DOHH2 (cell line): ENCODE results near the gene RAE1.

Experiments
- H3F3A ChIP-seq: fragments of 200-600 bp; sonication (generic), shearing (Covaris generic); 2 replicates; pipeline ENCODE4 v1.6.0; 2016; ENCODE audit warnings: antibody characterized with exemption, mild to moderate bottlenecking; ENCODE audit not compliant: control insufficient read depth, insufficient read depth
- H3K27ac ChIP-seq: fragments of 200-600 bp; sonication (generic); 2 replicates; pipeline ENCODE4 v1.5.1; 2014; ENCODE audit warnings: low read depth, mild to moderate bottlenecking, low read length, moderate library complexity
- H3K27me3 ChIP-seq: fragments of 200-600 bp; sonication (generic); 2 replicates; pipeline ENCODE4 v1.6.1; 2014; ENCODE audit warnings: mild to moderate bottlenecking, low read length, mixed read lengths; ENCODE audit not compliant: control insufficient read depth
- H3K36me3 ChIP-seq: fragments of 200-600 bp; sonication (generic); 2 replicates; pipeline ENCODE4 v1.6.1; 2014; ENCODE audit warnings: mild to moderate bottlenecking, low read length, moderate library complexity, mixed read lengths; ENCODE audit not compliant: control insufficient read depth
- H3K4me1 ChIP-seq: fragments of 200-600 bp; sonication (generic); 2 replicates; pipeline ENCODE4 v1.6.1; 2014; ENCODE audit warnings: mild to moderate bottlenecking, low read length, mixed read lengths; ENCODE audit not compliant: control insufficient read depth
- H3K4me2 ChIP-seq: fragments of 200-600 bp; sonication (generic); 2 replicates; pipeline ENCODE4 v1.6.0; 2014; ENCODE audit warnings: mild to moderate bottlenecking, low read length, moderate library complexity
- H3K4me3 ChIP-seq: fragments of 200-600 bp; sonication (generic); 2 replicates; pipeline ENCODE4 v1.5.1; 2014; ENCODE audit warnings: mild to moderate bottlenecking, low read length, mixed read lengths
- H3K79me2 ChIP-seq: fragments of 200-600 bp; sonication (generic); 2 replicates; pipeline ENCODE4 v1.6.1; 2014; ENCODE audit warnings: mild to moderate bottlenecking, low read length, mixed read lengths; ENCODE audit not compliant: control insufficient read depth
- H3K9me2 ChIP-seq: fragments of 200-600 bp; sonication (generic); replicated peaks from 2 replicates; pipeline ENCODE4 v1.6.1; 2014; ENCODE audit warnings: mild to moderate bottlenecking, low read length, mixed read lengths; ENCODE audit not compliant: control insufficient read depth
- H3K9me3 ChIP-seq: fragments of 200-600 bp; sonication (generic); 2 replicates; pipeline ENCODE4 v1.6.1; 2014; ENCODE audit warnings: antibody characterized with exemption, low read length, mixed read lengths; ENCODE audit not compliant: control insufficient read depth, insufficient read depth
- H4K20me1 ChIP-seq: fragments of 200-600 bp; sonication (generic); 2 replicates; pipeline ENCODE4 v1.6.0; 2014; ENCODE audit warnings: low read depth, mild to moderate bottlenecking, antibody characterized with exemption, low read length, moderate library complexity; ENCODE audit not compliant: control insufficient read depth, insufficient read depth
- CTCF ChIP-seq: fragments of 200-600 bp; sonication (generic); IDR thresholded peaks from one replicate; pipeline ENCODE4 v1.5.1; 2014; ENCODE audit warnings: antibody characterized with exemption, mild to moderate bottlenecking, low read depth, low read length; ENCODE audit not compliant: poor library complexity, severe bottlenecking
- EZH2phosphoT487 ChIP-seq: fragments of 200-600 bp; sonication (generic); IDR thresholded peaks from 2 replicates; pipeline ENCODE4 v1.6.1; 2017; ENCODE audit warnings: borderline replicate concordance, mild to moderate bottlenecking, antibody characterized with exemption, low read length, moderate library complexity, mixed read lengths

The RAE1 gene

GRCh38 chr20:57420571-57421252 is 69.7 kb downstream of the RAE1 start:
- H3K27me3 ChIP-seq, result 0 out of 2 replicates have a peak, but pooled peaks cover 3% of the 10 kb centered on the region
- no peaks in the 10 kb centered on the region for H3K9me3 ChIP-seq
- H3F3A ChIP-seq, result peaks cover 10% of the 10 kb centered on the region
- H3K4me2 ChIP-seq, result no peak overlapping the region
- H3K9me2 ChIP-seq, result no peaks in the 10 kb centered on the region
- no peak overlapping the region for H3K4me3 ChIP-seq
- H3K27ac ChIP-seq, result no peak overlapping the region
- no peak for TF ChIP-seq EZH2phosphoT487
- TF ChIP-seq CTCF, result no peak
- H3K4me1 ChIP-seq, result peaks cover 37% of the 10 kb centered on the region
- H3K36me3 ChIP-seq, result no peaks in the 10 kb centered on the region
- no peaks in the 10 kb centered on the region for H4K20me1 ChIP-seq
- no peaks in the 10 kb centered on the region for H3K79me2 ChIP-seq

- no peaks in the 10 kb centered on the region for H3K79me2 ChIP-seq
- H3K36me3 ChIP-seq, result no peaks in the 10 kb centered on the region
- H3K4me2 ChIP-seq, result no peak overlapping the region
- no peak overlapping the region for H3K27ac ChIP-seq
- H3K9me3 ChIP-seq, result no peaks in the 10 kb centered on the region
- H3K9me2 ChIP-seq, result no peaks in the 10 kb centered on the region
- no peaks in the 10 kb centered on the region for H4K20me1 ChIP-seq
- 0 out of 2 replicates have a peak, but pooled peaks cover 3% of the 10 kb centered on the region for H3K27me3 ChIP-seq
- H3K4me1 ChIP-seq, result peaks cover 45% of the 10 kb centered on the region
- no peak overlapping the region for H3K4me3 ChIP-seq
- peaks cover 13% of the 10 kb centered on the region for H3F3A ChIP-seq
- TF ChIP-seq EZH2phosphoT487 (no peak), CTCF (no peak)
These were observed 70.5 kb downstream of the RAE1 start for GRCh38 chr20:57421253-57422220.

GRCh38 chr20:57422254-57422653 is 71.2 kb downstream of the RAE1 start:
- Histone ChIP-seq H3K4me1 (peaks cover 52% of the 10 kb centered on the region), H4K20me1 (no peaks in the 10 kb centered on the region), H3K9me2 (no peaks in the 10 kb centered on the region), H3K27ac (no peak overlapping the region), H3K4me2 (no peak overlapping the region), H3K4me3 (no peak overlapping the region), H3K9me3 (no peaks in the 10 kb centered on the region), H3F3A (peaks cover 13% of the 10 kb centered on the region), H3K27me3 (0 out of 2 replicates have a peak, but pooled peaks cover under 1% of the 10 kb centered on the region), H3K79me2 (no peaks in the 10 kb centered on the region), H3K36me3 (no peaks in the 10 kb centered on the region)
- no peak for TF ChIP-seq EZH2phosphoT487
- no peak for TF ChIP-seq CTCF
